Measurements from ENCODE around the gene ATP11C.

Gene ATP11C

DNA sequence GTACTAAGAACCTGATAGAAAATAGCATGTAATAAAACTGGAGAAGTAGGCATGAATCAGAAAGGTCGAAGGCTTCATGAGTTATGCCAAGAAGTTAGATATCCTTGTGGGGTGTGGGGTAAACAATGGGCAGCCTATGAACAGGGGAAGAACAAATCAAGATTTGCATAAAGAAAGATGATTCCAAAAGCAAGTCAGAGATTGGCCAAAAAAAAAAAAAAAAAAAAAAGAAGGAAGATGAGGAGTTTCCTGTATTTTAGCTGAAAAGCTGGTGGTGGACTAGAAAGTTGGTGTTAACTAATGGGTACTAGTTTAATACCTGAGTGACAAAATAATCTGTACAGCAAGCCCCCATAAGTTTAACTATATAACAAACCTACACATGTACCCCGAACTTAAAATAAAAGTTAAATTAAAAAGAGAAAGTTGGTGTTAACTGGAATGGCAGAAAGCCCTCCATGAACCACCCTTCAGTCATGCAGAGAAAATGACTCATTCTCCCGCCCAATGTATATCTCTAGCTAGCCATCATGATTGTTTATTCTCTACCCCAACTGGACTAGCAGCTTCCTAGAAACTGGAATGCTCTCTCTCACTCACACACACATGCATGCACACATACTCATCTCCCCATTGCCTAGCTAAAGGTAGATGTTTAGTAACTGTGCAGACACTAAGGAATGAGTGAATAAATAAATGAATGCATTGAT, 41.7 kb downstream of the ATP11C start:
- DNase-seq (ENCODE audit: low read depth), result no peak

DNA sequence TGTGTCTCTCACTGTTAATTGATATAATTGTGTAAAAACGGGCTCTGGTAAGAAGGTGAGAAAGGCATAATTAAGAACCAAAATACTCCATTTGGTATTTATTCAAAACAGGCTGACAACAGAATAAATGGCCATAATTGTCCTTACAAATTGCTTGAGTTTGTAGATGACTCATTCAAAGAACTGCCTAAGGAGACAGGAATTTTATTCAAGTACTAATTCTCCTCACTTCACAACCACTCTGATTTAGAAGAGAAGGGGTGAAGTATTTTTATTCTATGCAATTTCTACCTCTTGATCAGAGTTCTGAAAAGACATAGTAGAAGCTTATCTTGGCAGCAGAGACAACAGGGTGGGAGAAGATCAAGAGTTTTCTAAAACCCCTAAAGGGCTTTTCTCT, 43.1 kb downstream of the ATP11C start:
- TF ChIP-seq, protein P1, sequence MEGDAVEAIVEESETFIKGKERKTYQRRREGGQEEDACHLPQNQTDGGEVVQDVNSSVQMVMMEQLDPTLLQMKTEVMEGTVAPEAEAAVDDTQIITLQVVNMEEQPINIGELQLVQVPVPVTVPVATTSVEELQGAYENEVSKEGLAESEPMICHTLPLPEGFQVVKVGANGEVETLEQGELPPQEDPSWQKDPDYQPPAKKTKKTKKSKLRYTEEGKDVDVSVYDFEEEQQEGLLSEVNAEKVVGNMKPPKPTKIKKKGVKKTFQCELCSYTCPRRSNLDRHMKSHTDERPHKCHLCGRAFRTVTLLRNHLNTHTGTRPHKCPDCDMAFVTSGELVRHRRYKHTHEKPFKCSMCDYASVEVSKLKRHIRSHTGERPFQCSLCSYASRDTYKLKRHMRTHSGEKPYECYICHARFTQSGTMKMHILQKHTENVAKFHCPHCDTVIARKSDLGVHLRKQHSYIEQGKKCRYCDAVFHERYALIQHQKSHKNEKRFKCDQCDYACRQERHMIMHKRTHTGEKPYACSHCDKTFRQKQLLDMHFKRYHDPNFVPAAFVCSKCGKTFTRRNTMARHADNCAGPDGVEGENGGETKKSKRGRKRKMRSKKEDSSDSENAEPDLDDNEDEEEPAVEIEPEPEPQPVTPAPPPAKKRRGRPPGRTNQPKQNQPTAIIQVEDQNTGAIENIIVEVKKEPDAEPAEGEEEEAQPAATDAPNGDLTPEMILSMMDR (IDR thresholded peaks at IDR 0.05; ENCODE audit: low read depth, low read length, missing control alignments), result no peak
- H3K4me3 ChIP-seq (ENCODE audit: low read depth, low read length), result no peak overlapping the region
- DNase-seq (ENCODE audit: low read depth), result no peak

More for the DNA sequence above, 41.7 kb downstream of the ATP11C start:
- no peak overlapping the region for H3K4me3 ChIP-seq (ENCODE audit: low read depth, low read length)
- TF ChIP-seq, protein P1 (IDR thresholded peaks at IDR 0.05; ENCODE audit: low read depth, low read length, missing control alignments), result no peak

DNA sequence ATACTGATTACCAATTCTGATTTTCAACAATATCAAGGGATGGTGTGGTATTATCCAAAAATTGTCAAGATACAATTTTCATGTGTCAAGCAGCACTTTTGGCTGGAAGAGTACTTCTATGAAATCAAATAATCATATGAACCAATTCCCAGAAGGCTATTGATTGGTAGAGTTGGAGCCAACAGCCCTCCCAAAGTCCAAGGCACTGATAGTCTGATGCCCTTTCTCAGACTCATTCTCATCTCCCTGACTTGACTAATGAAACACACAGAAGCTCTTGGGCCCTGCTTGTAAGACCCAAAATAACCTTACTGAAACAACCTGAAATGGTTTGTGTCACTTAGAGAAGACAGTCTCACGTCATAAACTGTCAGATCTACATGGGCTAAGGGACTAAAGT, 48.9 kb downstream of the ATP11C start:
- H3K4me3 ChIP-seq (ENCODE audit: low read depth, low read length), result no peak overlapping the region
- TF ChIP-seq, protein P1 (IDR thresholded peaks at IDR 0.05; ENCODE audit: low read depth, low read length, missing control alignments), result no peak
- DNase-seq (ENCODE audit: low read depth), result no peak

DNA sequence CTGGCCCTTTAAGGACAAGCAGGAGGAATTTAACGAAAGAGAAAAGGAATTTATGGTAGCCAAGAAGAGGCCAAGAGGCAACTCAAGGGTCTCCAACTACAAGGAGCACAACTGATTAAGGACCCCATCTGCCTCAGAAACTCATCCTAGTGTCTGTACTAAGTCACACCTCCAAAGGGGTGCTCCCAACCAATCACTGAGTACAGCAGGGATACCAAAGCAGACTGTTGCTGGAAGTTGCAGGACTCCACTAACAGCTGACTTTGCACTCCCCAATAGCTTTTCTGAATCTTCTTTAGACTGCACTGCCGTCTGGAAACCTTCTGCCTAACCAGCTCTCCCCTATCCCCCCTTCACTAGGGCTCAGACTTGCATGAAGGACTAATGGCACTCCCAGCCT, 50.6 kb downstream of the ATP11C start:
- TF ChIP-seq, protein P1 (IDR thresholded peaks at IDR 0.05; ENCODE audit: low read depth, low read length, missing control alignments), result no peak
- no peak overlapping the region for H3K4me3 ChIP-seq (ENCODE audit: low read depth, low read length)
- no peak for DNase-seq (ENCODE audit: low read depth)

DNA sequence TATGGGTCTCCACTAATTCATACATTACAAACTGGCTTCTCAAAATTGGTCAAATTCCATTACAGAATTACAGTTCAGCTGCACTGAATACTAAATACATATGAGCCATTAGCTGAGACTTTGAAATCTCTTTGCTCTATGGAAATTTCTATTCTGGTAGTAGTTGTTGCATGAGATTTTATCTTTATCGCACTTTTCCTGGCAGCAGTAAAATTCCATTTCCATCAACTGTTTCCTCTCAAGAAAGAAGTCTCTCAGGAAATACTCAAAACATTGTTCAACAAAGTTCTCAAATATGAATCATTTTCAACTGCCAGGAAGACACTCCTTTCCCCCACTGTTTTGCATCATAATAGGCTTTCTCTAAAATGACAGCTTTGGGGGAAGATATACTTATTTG, 51.3 kb downstream of the ATP11C start:
- TF ChIP-seq, protein P1 (IDR thresholded peaks at IDR 0.05; ENCODE audit: low read depth, low read length, missing control alignments), result no peak
- DNase-seq (ENCODE audit: low read depth), result no peak
- H3K4me3 ChIP-seq (ENCODE audit: low read depth, low read length), result no peak overlapping the region

DNA sequence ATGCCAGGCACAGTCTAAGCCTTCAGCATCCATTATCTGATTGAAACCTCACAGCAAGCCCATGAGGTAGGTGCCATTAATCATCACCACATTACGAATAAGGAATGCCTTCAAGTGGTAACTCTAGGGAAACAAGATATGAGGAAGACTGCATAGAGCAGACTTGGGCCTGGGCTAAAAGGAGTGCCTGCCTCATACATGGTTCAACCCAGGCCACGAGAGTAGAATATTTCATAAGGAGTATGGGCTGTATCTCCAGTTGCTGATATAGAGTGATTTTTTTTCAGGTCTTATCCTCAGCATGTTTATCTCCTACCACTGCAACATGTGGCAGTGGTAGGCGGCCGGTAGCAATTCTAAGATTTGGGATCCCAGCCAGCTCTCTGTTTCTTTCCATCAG, 51.7 kb downstream of the ATP11C start:
- DNase-seq (ENCODE audit: low read depth), result no peak
- H3K4me3 ChIP-seq (ENCODE audit: low read depth, low read length), result no peak overlapping the region
- TF ChIP-seq, protein P1 (IDR thresholded peaks at IDR 0.05; ENCODE audit: low read depth, low read length, missing control alignments), result no peak

All from GM12864 (cell line).